PC-3 (cell line): Measurements from ENCODE around the gene DNAI4. TPM values are rescaled to one million over a fixed set of nuclear protein-coding genes. Genes with fewer than 3 reads are reported as not detected.
"Not testable (repeated sequence)": the region's sequence is repeated elsewhere in the genome, so short reads cannot be mapped to it uniquely, and the experiment has no call there.

Source experiments
- ATAC-seq: fragments of 200-7000 bp; cut with Tn5 transposase; 2 replicates; pipeline ENCODE4 v1.9.1; 2020; ENCODE audit warnings: mild to moderate bottlenecking, moderate library complexity
- BruUV-seq: library from RNA; stranded (reverse); fragments of 400-500 nt; replicated peaks from 2 replicates; lab custom pipeline; 2021; lab: Mats Ljungman, UMichigan
- CTCF ChIA-PET: fragments of 300-600 bp; sonication (Branson Sonifier 250); formaldehyde crosslinking; loops from one replicate; lab custom pipeline; 2022; ENCODE audit warnings: antibody characterized with exemption; lab: Charles Lee
- POLR2A ChIA-PET: fragments of 300-600 bp; sonication (Branson Sonifier 250); formaldehyde crosslinking; loops from one replicate; lab custom pipeline; 2022; ENCODE audit warnings: antibody characterized with exemption; ENCODE audit not compliant: unreplicated experiment; lab: Charles Lee
- DNase-seq: peaks from one replicate; pipeline ENCODE4 v3.0.0-alpha.2; 2015
- H2AFZ ChIP-seq: fragments of 300-600 bp; sonication (generic); 2 replicates; pipeline ENCODE4 v1.6.0; 2016; ENCODE audit warnings: antibody characterized with exemption, low read length
- H3F3A ChIP-seq: fragments of 300-600 bp; sonication (generic); one replicate; pipeline ENCODE4 v1.6.0; 2017; ENCODE audit warnings: antibody characterized with exemption, low read length, control low read depth, mild to moderate bottlenecking; ENCODE audit not compliant: unreplicated experiment
- H3K27ac ChIP-seq: fragments of 300-600 bp; sonication (generic); 2 replicates; pipeline ENCODE4 v1.5.1; 2016; ENCODE audit warnings: mild to moderate bottlenecking, low read length
- H3K27me3 ChIP-seq: fragments of 300-600 bp; sonication (generic); 2 replicates; pipeline ENCODE4 v1.6.1; 2016; ENCODE audit warnings: low read length, mixed read lengths
- H3K36me3 ChIP-seq: fragments of 300-600 bp; sonication (generic); 2 replicates; pipeline ENCODE4 v1.6.1; 2016; ENCODE audit warnings: low read depth, mixed run types, low read length, mixed read lengths
- H3K4me1 ChIP-seq: fragments of 300-600 bp; sonication (generic); 2 replicates; pipeline ENCODE4 v1.5.1; 2016; ENCODE audit warnings: low read length; ENCODE audit not compliant: insufficient read depth
- H3K4me2 ChIP-seq: fragments of 300-600 bp; sonication (generic); 2 replicates; pipeline ENCODE4 v1.6.0; 2016; ENCODE audit warnings: low read length
- H3K4me3 ChIP-seq: fragments of 300-600 bp; sonication (generic); 2 replicates; pipeline ENCODE4 v1.5.1; 2016; ENCODE audit warnings: mild to moderate bottlenecking, low read length, mixed read lengths
- H3K79me2 ChIP-seq: fragments of 300-600 bp; sonication (generic); 2 replicates; pipeline ENCODE4 v1.6.1; 2017; ENCODE audit warnings: low read length, mixed read lengths
- H3K9ac ChIP-seq: fragments of 300-600 bp; sonication (generic); 2 replicates; pipeline ENCODE4 v1.6.0; 2016; ENCODE audit warnings: mild to moderate bottlenecking, low read length
- H3K9me2 ChIP-seq: fragments of 300-600 bp; sonication (generic); replicated peaks from 2 replicates; pipeline ENCODE4 v1.6.1; 2016; ENCODE audit warnings: mixed run types, low read length, mixed read lengths
- H3K9me3 ChIP-seq: fragments of 300-600 bp; sonication (generic); 2 replicates; pipeline ENCODE4 v1.6.1; 2016; ENCODE audit warnings: low read length, mixed read lengths
- H4K20me1 ChIP-seq: fragments of 300-600 bp; sonication (generic); 2 replicates; pipeline ENCODE4 v1.6.1; 2016; ENCODE audit warnings: low read length, mixed read lengths
- EZH2 ChIP-seq: fragments of 300-600 bp; sonication (generic); IDR thresholded peaks from one replicate; pipeline ENCODE4 v1.6.1; 2017; ENCODE audit warnings: antibody characterized with exemption, mild to moderate bottlenecking, low read length; ENCODE audit not compliant: unreplicated experiment
- EZH2phosphoT487 ChIP-seq: fragments of 300-600 bp; sonication (generic); IDR thresholded peaks from 2 replicates; pipeline ENCODE4 v1.6.1; 2018; ENCODE audit warnings: mild to moderate bottlenecking, antibody characterized with exemption, low read length, borderline replicate concordance
- intact Hi-C: fragments of 100-400 bp; cut with micrococcal nuclease; formaldehyde crosslinking; loops from 2 replicates; pipeline ENCODE4 v1.9.0; 2023
- total RNA-seq: library from RNA; depleted of rRNA; stranded (reverse); fragments of >200 nt; gene quantifications from 2 replicates; pipeline ENCODE4 v1.2.3, GENCODE V29; 2014
- TF ChIP-seq, protein P1 (sequence below): fragments of 300-600 bp; sonication (generic); conservative IDR thresholded peaks from 2 replicates; pipeline ENCODE4 v1.5.1; 2017; ENCODE audit warnings: antibody characterized with exemption, low read depth, mild to moderate bottlenecking, low read length

Gene DNAI4
- total RNA-seq, 1 experiment from 2014 or later: 1.6 TPM

- Histone ChIP-seq H3K36me3 (no peaks in the 10 kb centered on the region), H3K79me2 (no peaks in the 10 kb centered on the region), H3K9me2 (no peaks in the 10 kb centered on the region), H2AFZ (no peak overlapping the region), H3K9me3 (no peaks in the 10 kb centered on the region), H3K9ac (no peak overlapping the region), H3F3A (no peaks in the 10 kb centered on the region), H4K20me1 (no peaks in the 10 kb centered on the region), H3K27ac (no peak overlapping the region), H3K4me3 (no peak overlapping the region), H3K27me3 (peaks cover 33% of the 10 kb centered on the region), H3K4me2 (no peak overlapping the region), H3K4me1 (no peaks in the 10 kb centered on the region)
- CTCF ChIA-PET: no interaction called here
- TF ChIP-seq, protein P1, sequence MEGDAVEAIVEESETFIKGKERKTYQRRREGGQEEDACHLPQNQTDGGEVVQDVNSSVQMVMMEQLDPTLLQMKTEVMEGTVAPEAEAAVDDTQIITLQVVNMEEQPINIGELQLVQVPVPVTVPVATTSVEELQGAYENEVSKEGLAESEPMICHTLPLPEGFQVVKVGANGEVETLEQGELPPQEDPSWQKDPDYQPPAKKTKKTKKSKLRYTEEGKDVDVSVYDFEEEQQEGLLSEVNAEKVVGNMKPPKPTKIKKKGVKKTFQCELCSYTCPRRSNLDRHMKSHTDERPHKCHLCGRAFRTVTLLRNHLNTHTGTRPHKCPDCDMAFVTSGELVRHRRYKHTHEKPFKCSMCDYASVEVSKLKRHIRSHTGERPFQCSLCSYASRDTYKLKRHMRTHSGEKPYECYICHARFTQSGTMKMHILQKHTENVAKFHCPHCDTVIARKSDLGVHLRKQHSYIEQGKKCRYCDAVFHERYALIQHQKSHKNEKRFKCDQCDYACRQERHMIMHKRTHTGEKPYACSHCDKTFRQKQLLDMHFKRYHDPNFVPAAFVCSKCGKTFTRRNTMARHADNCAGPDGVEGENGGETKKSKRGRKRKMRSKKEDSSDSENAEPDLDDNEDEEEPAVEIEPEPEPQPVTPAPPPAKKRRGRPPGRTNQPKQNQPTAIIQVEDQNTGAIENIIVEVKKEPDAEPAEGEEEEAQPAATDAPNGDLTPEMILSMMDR: no peak
- TF ChIP-seq EZH2phosphoT487 (no peak), EZH2 (no peak)
- ATAC-seq (no peak), DNase-seq (no peak)
- POLR2A ChIA-PET: no interaction called here
- no TSS peak for BruUV-seq
- intact Hi-C loops: no loop called here
Measured at GRCh38 chr1:66809245-66809644, 115.4 kb downstream of the DNAI4 start.

- DNase-seq, H3K4me1 ChIP-seq, intact Hi-C loops, H3F3A ChIP-seq, H3K9me3 ChIP-seq, H3K4me2 ChIP-seq, H3K36me3 ChIP-seq, H3K27ac ChIP-seq, H3K4me3 ChIP-seq, BruUV-seq, ATAC-seq, CTCF ChIA-PET, H3K9me2 ChIP-seq, H2AFZ ChIP-seq, H4K20me1 ChIP-seq, POLR2A ChIA-PET, H3K79me2 ChIP-seq, H3K9ac ChIP-seq: not testable (repeated sequence)
- H3K27me3 ChIP-seq: peaks cover 29% of the 10 kb centered on the region
Measured at GRCh38 chr1:66795839-66796238, 128.8 kb downstream of the DNAI4 start.

DNA sequence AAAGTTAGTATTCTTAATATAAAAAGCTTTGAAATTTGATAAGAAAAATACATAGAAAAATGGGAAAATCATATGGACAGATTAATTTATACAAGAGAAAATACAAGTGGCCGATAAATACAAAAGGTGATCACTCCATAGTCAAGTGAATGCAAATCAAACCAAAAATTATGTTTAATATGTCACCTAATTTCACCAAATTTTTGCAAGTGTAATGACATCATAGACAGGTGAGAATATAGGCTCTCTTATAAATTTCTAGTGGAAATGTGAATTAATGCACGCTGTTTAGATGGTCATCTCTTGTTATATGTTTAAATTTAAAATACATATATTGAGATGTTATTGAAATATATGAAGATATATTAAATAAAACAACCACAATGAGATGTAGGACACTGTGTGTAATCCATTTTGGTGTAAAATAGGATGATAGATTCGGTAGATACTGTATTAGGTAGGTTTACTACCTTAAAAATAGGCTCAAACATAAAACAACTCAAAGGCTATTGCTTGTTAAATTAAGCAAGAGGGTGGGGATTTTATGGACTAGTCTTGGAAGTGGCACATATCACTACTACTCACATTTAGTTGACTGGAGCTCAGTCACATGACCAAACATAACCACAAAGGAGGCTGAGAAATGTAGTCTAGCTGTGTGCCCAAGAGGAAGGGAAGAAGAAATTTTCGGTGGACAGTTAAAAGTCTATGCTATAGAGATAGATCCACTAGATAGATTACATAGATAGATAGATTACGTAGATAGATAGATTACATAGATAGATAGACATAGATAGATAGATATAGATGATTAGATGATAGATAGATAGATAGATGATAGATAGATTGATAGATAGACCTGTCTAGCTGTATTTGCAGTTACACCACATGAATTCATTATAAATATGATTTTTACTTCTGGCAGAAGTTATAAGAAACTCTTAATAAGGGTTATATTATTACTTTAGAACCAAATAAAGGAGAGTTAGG is 132.7 kb downstream of the DNAI4 start:
- intact Hi-C loops: no loop called here
- ATAC-seq (no peak), DNase-seq (no peak)
- no peak overlapping the region for H3K4me3 ChIP-seq
- no peaks in the 10 kb centered on the region for H3K27me3 ChIP-seq
- ChIA-PET CTCF (no interaction called here), POLR2A (no interaction called here)
- H2AFZ ChIP-seq: no peak overlapping the region
- no peaks in the 10 kb centered on the region for H3K36me3 ChIP-seq
- H3K9me3 ChIP-seq: no peaks in the 10 kb centered on the region
- no peak for TF ChIP-seq EZH2phosphoT487
- no peak for TF ChIP-seq EZH2
- TF ChIP-seq, protein P1: no peak
- no TSS peak for BruUV-seq
- H4K20me1 ChIP-seq: no peaks in the 10 kb centered on the region
- H3K4me2 ChIP-seq: no peak overlapping the region
- H3K9me2 ChIP-seq: no peaks in the 10 kb centered on the region
- no peaks in the 10 kb centered on the region for H3K79me2 ChIP-seq
- no peak overlapping the region for H3K9ac ChIP-seq
- no peaks in the 10 kb centered on the region for H3F3A ChIP-seq
- no peak overlapping the region for H3K27ac ChIP-seq
- peaks cover 9% of the 10 kb centered on the region for H3K4me1 ChIP-seq
